Inferior parietal cortex (tissue), 1 donor: ENCODE results near the gene MRGPRX3.

Source experiments
- DNase-seq: peaks from one replicate; pipeline ENCODE4 v3.0.0-alpha.2; 2016; ENCODE audit errors: extremely low spot score

Gene MRGPRX3

GRCh38 chr11:18168372-18168771 lies 36.0 kb downstream of the MRGPRX3 start:
- no peak for DNase-seq

GRCh38 chr11:18171377-18172000 lies 39.1 kb downstream of the MRGPRX3 start:
- DNase-seq = no peak

- DNase-seq = no peak
These were observed 40.3 kb downstream of the MRGPRX3 start, which contains the start of gene MRGPRX4 for GRCh38 chr11:18172666-18173065. MRGPRX4 (plus strand) TSS chr11:18172837; CDS start chr11:18173257, 420 bp downstream.

DNA sequence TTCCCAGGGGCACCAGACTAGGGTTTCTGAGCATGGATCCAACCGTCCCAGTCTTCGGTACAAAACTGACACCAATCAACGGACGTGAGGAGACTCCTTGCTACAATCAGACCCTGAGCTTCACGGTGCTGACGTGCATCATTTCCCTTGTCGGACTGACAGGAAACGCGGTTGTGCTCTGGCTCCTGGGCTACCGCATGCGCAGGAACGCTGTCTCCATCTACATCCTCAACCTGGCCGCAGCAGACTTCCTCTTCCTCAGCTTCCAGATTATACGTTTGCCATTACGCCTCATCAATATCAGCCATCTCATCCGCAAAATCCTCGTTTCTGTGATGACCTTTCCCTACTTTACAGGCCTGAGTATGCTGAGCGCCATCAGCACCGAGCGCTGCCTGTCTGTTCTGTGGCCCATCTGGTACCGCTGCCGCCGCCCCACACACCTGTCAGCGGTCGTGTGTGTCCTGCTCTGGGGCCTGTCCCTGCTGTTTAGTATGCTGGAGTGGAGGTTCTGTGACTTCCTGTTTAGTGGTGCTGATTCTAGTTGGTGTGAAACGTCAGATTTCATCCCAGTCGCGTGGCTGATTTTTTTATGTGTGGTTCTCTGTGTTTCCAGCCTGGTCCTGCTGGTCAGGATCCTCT lies 41.0 kb downstream of the MRGPRX3 start:
- no peak for DNase-seq
